Transverse colon (tissue), 4 donors: ENCODE results near the gene AGBL4.

Experiments
- EP300 ChIP-seq: sonication (generic); formaldehyde crosslinking; IDR thresholded peaks from one replicate; pipeline ENCODE4 v1.6.1; 2017; ENCODE audit warnings: antibody characterized with exemption, low read depth
- POLR2A ChIP-seq: fragments of 450-650 bp; IDR thresholded peaks from one replicate; pipeline ENCODE4 v1.6.1; 2016; ENCODE audit warnings: antibody characterized with exemption, mild to moderate bottlenecking, moderate library complexity
- POLR2AphosphoS5 ChIP-seq, 3 donors: sonication (generic); formaldehyde crosslinking; IDR thresholded peaks; one replicate each; pipeline ENCODE4 v1.6.1; 2016; ENCODE audit warnings: antibody characterized with exemption in 3 of 3
- TF ChIP-seq, protein P1 (sequence below), 5 experiments: fragments of 200-600 bp in 3 of 5; fragments of 450-650 bp in 2 of 5; sonication (generic) in 3 of 5; IDR thresholded peaks; 1 replicate in 2 of 5; 2 replicates in 3 of 5; pipeline ENCODE4 v1.5.1; 2016 to 2017; ENCODE audit warnings: antibody characterized with exemption in 5 of 5, inconsistent platforms in 3 of 5, mild to moderate bottlenecking in 2 of 5, moderate library complexity in 1 of 5

DNA sequence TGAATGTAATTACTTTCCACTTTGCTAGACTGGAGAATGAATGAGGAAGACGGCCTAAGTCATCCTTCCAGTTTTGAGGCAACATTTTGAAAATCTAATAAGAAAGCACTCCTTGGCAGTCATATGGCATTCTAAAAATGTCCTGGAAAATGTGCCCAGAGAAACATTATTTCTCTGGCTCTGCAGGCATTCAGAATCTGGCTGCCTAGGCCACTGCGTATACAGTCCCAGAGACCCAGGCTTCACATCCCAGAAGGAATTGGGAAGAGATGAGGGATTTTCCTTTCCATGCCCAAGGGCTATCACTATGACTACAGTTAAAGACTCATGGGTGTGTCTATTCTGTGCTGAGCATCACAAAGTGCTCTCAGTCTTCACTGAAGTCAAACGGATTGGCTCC is 1339.9 kb downstream of the AGBL4 start:
- TF ChIP-seq, protein P1, sequence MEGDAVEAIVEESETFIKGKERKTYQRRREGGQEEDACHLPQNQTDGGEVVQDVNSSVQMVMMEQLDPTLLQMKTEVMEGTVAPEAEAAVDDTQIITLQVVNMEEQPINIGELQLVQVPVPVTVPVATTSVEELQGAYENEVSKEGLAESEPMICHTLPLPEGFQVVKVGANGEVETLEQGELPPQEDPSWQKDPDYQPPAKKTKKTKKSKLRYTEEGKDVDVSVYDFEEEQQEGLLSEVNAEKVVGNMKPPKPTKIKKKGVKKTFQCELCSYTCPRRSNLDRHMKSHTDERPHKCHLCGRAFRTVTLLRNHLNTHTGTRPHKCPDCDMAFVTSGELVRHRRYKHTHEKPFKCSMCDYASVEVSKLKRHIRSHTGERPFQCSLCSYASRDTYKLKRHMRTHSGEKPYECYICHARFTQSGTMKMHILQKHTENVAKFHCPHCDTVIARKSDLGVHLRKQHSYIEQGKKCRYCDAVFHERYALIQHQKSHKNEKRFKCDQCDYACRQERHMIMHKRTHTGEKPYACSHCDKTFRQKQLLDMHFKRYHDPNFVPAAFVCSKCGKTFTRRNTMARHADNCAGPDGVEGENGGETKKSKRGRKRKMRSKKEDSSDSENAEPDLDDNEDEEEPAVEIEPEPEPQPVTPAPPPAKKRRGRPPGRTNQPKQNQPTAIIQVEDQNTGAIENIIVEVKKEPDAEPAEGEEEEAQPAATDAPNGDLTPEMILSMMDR (IDR thresholded peaks at IDR 0.05): no peak
- TF ChIP-seq EP300 (no peak), POLR2A (no peak), POLR2AphosphoS5 (IDR thresholded peaks at IDR 0.05) (no peak)
